CD4-positive, alpha-beta T cell treated with Interleukin-6 for 4 hours (primary cell): ENCODE results near the gene EPO.
"Not testable (repeated sequence)": the region's sequence is repeated elsewhere in the genome, so short reads cannot be mapped to it uniquely, and the experiment has no call there.

Experiments used
- DNase-seq: peaks from one replicate; pipeline ENCODE4 v3.0.0-alpha.2; 2020; ENCODE audit warnings: mixed read lengths

EPO gene

DNA sequence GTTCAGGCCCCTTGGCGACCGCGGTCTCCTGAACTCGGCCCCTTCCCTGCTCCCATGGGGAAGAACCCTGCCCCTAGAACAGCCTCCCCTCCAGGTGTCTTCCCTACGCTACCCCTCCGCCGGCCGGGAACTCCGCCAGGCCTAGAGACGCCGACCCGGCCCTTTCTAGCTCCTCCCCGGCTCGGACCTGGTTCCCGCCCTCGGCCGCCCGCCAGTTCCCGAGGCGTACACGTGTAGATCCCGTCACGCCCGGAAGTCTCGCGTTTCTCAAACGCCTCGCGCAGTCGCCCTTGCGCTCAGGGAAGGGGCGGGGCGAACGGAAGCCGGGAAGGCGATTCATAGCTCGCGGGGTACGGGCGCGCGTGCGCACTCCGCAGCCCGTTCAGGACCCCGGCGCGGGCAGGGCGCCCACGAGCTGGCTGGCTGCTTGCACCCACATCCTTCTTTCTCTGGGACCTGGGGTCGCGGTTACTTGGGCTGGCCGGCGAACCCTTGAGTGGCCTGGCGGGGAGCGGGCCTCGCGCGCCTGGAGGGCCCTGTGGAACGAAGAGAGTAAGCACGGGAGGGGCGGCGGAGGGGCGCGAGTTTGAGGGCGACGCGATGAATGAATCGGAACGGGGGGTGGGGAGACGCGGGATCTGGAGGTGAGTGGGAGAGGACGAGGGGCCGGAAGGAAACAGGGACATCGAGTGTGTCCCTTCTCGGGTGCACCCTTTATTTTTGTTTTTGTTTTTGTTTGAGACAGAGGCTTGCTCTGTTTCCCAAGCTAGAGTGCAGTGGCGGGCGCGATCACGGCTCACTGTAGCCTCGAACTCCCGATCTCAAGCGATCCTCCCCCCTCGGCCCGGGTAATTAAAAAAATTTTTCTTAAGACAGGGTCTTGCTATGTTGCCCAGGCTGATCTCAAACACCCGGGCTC is 14.3 kb upstream of the EPO start, which contains the start of gene POP7:
Gene POP7 (plus strand): TSS at position 369 of the 919 bp plus-strand sequence. CDS start 710 bp downstream, outside the sequence.
- peak; percentile 99 for DNase-seq

GRCh38 chr7:100706672-100707311 is 13.5 kb upstream of the EPO start:
- no peak for DNase-seq

- no peak for DNase-seq
These were observed 11.9 kb upstream of the EPO start for GRCh38 chr7:100708395-100708794.

DNA sequence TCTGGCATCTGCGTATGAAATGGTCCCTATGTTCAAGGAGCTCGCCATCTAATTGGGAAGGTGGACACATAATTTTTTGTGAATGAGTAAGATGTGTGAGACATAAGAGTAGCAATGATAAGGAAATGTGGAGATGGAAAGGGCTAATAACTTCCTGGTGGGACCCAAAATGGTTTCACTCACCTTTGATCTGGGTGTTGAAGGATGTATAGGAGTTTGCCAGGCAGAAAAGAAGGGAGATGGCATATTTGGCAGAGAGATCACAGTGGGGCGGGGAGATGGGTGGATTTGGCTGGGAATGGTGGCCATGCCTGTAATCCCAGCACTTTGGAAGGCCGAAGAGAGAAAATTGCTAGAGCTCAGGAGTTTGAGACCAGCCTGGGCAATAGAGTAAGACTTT is 9.8 kb upstream of the EPO start:
- DNase-seq: no peak

GRCh38 chr7:100711369-100711768 is 8.9 kb upstream of the EPO start:
- DNase-seq: no peak

DNA sequence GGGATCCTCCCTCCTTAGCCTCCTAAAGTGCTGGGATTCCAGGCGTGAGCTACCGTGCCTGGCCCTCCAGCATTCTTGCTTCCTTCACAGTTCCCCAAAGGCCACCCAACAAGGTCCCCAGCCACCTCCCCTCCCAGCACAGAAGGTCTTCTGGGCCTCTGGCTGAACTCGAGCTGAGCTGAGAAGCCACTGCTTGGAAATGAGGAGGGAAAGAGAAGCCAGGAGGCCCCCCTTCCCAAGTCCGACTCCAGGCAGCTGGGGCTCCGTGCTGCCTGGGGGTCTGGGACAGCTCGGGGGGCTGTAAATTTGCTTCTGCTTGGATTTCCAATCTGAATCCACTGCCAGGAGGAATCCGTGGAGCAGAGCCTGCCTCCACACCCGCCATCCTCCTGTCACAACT is 5.5 kb upstream of the EPO start:
- no peak for DNase-seq

DNA sequence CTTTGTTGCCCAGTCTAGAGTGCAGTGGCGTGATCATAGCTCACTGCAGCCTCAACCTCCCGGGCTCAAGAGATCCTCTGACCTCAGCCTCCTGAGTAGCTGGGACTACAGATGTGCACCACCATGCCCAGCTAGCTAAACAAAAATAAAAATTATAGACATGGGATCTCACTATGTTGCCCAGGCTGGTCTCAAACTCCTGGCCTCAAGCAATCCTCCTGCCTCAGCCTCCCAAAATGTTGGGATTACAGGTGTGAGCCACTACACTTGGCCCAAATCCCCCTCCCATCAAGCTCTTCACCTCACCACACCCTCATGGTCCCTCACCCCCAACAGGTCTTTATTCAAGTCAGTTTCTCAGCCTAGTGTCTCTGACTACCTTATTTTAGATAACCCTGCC is 3.2 kb upstream of the EPO start:
- not testable (repeated sequence) for DNase-seq

- DNase-seq: no peak
These were observed 567 bp upstream of the EPO start for GRCh38 chr7:100719523-100720278.

DNA sequence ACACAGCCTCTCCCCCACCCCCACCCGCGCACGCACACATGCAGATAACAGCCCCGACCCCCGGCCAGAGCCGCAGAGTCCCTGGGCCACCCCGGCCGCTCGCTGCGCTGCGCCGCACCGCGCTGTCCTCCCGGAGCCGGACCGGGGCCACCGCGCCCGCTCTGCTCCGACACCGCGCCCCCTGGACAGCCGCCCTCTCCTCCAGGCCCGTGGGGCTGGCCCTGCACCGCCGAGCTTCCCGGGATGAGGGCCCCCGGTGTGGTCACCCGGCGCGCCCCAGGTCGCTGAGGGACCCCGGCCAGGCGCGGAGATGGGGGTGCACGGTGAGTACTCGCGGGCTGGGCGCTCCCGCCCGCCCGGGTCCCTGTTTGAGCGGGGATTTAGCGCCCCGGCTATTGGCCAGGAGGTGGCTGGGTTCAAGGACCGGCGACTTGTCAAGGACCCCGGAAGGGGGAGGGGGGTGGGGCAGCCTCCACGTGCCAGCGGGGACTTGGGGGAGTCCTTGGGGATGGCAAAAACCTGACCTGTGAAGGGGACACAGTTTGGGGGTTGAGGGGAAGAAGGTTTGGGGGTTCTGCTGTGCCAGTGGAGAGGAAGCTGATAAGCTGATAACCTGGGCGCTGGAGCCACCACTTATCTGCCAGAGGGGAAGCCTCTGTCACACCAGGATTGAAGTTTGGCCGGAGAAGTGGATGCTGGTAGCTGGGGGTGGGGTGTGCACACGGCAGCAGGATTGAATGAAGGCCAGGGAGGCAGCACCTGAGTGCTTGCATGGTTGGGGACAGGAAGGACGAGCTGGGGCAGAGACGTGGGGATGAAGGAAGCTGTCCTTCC is 620 bp downstream of the EPO start:
- no peak for DNase-seq

- DNase-seq: no peak
These were observed 1.2 kb downstream of the EPO start for GRCh38 chr7:100721505-100721812.

- DNase-seq: no peak
These were observed 2.4 kb downstream of the EPO start for GRCh38 chr7:100722480-100723212.

GRCh38 chr7:100723732-100724275 is 3.5 kb downstream of the EPO start:
- no peak for DNase-seq

GRCh38 chr7:100724364-100724763 is 4.1 kb downstream of the EPO start:
- not testable (repeated sequence) for DNase-seq

- no peak for DNase-seq
These were observed 6.9 kb downstream of the EPO start for GRCh38 chr7:100726996-100727761.

DNA sequence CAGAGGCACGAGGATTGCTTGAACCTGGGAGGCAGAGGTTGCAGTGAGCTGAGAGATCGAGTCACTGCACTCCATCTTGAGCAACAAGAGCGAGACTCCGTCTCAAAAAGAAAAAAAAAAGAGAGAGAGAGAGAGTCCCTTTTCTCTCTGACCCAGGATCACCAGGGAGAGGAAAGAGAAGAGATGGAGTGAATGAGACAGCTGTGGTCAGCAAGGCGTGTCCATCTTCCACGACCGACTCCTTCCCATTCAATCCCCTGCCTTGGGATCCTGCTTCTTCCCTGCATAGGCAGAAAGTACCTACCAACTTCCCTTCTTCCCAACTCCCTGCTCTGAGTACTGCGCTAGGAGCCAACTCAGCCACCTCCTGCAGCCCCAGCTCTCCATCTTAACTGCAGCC is 7.9 kb downstream of the EPO start:
- no peak for DNase-seq

GRCh38 chr7:100730136-100730800 is 10.0 kb downstream of the EPO start:
- no peak for DNase-seq

DNA sequence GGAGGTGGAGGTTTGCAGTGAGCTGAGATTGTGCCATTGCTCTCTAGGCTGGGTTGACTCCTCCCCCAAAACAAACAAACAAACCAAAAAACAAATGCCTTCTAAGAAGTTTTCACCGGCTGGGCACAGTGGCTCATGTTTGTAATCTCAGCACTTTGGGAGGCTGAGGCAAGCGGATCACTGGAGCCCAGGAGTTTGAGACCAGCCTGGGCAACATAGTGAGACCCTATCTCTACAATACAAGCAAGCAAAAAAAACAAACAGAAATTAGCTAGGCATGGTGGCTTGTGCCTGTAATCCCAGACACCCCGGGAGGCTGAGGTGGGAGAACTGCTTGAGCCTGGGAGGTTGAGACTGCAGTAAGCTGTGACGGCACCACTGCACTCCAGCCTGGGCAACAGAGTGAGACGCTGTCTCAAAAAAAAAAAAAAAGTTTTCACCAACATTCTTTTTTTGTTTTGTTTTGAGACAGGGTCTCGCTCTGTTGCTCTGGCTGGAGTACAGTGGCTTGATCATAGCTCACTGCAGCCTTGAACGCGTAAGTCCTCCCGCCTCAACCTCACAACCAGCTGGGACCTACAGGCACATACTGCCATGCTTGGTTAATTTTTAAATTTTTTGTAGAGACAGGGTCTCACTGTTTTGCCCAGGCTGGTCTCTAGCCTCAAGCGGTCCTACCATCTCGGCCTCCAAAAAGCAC is 11.8 kb downstream of the EPO start:
- no peak for DNase-seq

GRCh38 chr7:100735730-100736129 is 15.5 kb downstream of the EPO start:
- DNase-seq: no peak

- no peak for DNase-seq
These were observed 16.4 kb downstream of the EPO start for GRCh38 chr7:100736671-100737070.

GRCh38 chr7:100739934-100740333 is 19.7 kb downstream of the EPO start:
- DNase-seq: no peak
